NCI-H1092 (cell line): ENCODE measurements around the gene MFSD2A.
A peak's percentile ranks its signal among the peaks of the same experiment; 100 is the strongest.
"Not testable (repeated sequence)": the region's sequence is repeated elsewhere in the genome, so short reads cannot be mapped to it uniquely, and the experiment has no call there.

ENCODE experiments used
- DNase-seq: peaks from one replicate; lab custom pipeline; 2025; lab: John Stamatoyannopoulos, UW

The MFSD2A gene

GRCh38 chr1:39940980-39941871 lies 13.7 kb upstream of the MFSD2A start:
- DNase-seq = no peak

DNA sequence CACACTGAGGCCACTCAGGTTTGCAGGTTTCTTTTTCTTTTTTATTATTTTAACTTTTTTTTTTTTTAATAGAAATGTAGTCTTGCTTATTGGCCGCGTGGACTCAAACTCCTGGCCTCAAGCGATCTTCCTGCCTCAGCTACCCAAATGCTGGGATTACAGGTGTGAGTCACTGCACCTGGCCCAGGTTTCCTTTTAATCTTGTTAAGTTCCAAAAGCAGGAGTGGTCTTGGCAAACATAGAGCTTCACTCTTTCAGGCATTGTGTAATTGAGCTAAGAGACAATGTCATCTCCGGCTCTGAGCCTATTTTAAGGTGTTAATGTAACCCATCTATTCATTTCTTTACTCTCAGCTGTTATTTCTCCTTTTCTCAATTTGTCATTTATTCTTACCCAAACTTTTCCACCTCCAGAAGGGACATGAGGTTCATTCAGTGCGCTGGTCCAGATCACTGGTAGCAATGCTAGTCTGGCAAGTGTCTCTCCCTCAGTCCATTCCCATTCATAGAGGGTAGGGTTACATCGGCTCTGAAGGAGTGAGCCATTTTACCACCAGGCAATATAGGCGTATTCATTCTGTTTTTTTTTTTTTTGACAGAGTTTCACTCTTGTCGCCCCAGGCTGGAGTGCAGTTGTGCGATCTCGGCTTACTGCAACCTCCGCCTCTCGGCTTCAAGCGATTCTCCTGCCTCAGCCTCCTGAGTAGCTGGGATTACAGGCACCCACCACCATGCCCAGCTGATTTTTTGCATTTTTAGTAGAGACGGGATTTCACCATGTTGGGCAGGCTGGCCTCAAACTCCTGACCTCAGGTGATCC lies 11.3 kb upstream of the MFSD2A start:
- no peak for DNase-seq

DNA sequence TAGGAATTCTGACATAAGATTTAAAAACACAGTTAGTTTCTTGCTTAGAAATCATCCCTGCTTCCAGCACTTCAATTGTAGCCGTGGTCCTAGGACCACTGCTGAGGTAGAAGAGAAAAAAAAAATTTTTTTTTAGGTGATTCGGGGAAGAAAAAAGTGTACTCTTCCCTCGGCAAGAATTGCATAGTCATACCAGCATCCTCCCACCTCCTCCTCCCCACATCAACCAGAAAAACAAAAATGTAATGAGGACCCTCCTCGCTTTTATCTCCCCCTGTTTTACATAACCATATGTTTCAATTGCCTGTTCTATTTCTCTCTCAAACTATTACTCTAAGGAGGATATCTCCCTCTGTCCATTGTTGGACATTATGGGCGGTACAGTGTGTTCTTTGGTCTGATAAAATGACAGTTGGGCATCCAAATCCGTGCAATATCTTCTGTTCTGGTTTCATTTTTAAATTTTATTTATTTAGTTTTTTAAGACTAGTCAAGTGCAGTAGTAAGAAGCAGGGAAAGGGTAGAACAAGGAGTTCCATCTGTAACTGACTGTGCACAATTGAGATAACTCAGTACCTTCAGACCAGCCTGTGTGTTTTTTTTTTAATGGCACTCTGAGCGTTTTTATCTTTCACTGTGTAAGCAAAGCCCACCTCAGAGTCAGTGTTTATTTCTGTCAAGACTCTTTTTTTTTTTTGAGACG lies 10.4 kb upstream of the MFSD2A start:
- DNase-seq = no peak

DNA sequence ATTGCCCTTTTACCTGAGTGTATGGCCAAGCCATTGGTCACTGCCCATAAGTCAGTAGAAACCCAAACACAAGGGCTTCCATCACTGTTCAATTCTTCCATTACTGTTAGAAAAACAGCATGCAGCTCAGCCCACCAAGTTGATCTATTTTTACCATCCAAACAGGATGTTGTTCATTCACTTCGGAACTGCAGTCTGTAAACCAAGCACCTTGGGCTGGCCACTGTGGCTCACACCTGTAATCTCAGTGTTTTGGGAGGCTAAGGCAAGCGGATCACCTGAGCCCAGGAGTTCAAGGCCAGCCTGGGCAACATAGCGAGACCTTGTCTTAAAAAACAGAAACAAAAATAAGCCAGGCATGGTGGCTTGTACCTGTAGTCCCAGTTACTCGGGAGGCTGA lies 8.7 kb upstream of the MFSD2A start:
- DNase-seq = no peak

- no peak for DNase-seq
Observed at GRCh38 chr1:39947260-39947659, 7.7 kb upstream of the MFSD2A start.

GRCh38 chr1:39949891-39950290 lies 5.1 kb upstream of the MFSD2A start:
- no peak for DNase-seq

DNA sequence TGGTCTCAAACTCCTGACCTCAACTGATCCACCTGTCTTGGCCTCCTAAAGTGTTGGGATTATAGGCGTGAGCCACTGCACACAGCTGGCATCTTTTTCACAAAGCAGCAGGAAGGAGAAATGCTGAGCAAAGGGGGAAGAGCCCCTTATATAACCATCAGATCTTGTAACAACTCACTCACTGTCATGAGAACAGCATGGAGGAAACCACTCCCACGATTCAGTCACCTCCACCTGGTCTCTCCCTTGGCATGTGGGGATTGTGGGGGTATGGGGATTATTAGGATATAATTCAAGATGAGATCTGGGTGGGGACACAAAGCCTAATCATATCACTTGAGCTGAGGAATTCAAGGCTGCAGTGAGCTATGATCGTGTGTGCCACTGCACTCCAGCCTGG lies 3.0 kb upstream of the MFSD2A start:
- DNase-seq = no peak

GRCh38 chr1:39952359-39953110 lies 2.4 kb upstream of the MFSD2A start:
- no peak for DNase-seq

DNA sequence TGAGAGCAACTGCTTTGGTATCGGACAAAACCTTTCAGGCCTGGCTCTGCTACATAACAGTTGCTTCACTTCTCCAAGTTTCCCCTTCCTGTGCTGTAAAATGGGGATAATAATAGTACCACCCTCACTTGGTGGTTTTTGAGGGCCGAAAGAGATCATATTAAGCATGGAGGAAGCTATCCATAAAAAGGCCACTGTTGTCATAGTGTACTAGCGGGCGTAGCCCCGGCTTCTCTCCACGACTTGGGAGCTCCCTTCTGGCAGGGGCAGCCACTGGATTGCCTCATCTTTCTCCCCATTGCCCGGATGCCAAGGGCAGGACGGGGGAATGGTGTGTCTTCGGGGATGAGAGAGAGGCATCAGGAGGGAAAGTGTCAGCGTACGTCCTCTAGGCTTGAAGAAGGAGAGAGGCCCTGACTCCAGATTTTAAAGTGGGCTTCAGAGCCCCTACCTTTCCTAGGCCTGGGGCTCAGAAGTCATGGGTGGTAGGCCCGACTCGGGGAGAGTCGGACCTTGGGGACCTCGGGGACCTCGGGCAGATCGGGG lies 548 bp upstream of the MFSD2A start:
- DNase-seq = no peak

DNA sequence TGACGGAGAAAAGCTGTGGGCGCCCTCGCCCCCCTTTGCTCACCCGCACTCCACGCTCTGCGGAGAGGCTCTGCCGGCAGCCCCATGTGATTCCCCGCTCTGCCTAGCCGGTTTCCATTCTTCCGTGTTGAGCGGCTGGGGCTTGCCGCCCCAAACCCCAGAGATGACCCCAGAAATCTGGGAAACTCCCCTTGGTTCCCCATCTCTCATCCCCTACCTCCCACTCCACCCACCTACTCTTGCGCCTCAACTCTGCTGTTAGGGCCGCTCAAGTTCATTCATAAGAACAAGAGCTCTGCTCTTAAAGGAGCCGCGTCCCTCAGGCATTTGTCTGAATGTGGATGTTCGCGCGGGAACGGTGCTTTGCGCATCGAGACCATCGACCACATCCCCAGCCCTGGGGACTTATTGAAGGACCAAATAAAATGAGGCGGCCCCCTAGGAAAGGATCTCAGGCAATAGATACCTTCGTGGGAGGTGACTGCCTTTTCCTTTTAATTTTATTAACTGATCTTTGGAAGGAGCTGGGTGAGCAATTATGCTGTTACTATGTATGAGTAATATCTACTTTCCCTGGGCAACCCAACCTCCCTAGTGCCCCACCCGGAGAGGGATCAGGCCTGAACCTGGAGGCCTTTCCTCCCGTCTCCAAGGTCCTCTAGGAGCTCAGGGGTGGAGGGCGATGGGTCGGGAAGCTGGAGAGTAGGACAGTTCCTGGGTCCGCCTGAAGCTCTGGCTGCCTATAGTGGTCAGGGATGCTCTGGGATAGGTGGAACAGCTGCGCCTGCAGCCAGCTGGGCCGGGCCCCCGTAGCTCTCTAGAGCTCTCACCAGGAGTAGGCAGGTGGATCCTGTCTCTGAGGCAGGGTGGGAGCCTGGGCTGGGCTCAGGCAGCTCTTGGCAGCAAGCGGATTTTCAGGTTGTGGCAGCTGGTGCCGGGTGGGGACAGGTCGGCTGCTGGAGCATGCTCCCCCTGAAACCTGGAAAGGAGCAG lies 898 bp downstream of the MFSD2A start:
- DNase-seq = peak; percentile 97

GRCh38 chr1:39957299-39958015 lies 2.5 kb downstream of the MFSD2A start:
- DNase-seq = no peak

- DNase-seq = no peak
Observed at GRCh38 chr1:39958403-39959200, 3.7 kb downstream of the MFSD2A start.

GRCh38 chr1:39959651-39960333 lies 4.8 kb downstream of the MFSD2A start:
- DNase-seq = no peak

DNA sequence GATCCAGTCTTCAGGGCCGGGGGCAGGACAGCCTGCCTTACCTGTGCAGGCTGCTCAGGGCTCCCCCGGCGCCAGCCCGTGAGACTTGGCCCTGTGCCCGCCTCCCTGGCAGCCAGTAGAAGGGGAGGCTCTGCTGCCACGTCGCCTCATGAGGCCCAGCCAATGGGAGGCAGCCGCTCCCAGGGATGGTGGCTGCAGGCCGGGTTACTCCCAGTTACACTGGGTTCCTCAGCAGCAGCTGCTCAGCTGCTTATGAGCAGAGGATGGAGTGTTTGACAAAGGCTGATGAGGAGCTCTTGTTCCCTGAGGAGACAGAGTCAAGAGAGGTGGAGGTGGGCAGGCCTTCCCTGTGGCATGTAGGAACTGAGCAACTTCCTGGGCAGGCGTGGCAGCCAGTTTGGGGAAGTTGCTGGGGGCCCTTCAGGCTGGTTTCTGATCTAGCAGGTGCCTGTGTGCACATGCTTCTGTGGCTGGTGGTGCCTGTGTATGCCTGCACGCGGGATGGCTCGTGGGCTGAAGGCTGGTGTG lies 5.5 kb downstream of the MFSD2A start:
- peak; percentile 100 for DNase-seq

- DNase-seq = no peak
Observed at GRCh38 chr1:39962450-39962825, 7.5 kb downstream of the MFSD2A start.

GRCh38 chr1:39962964-39963363 lies 8.0 kb downstream of the MFSD2A start:
- DNase-seq = not testable (repeated sequence)

DNA sequence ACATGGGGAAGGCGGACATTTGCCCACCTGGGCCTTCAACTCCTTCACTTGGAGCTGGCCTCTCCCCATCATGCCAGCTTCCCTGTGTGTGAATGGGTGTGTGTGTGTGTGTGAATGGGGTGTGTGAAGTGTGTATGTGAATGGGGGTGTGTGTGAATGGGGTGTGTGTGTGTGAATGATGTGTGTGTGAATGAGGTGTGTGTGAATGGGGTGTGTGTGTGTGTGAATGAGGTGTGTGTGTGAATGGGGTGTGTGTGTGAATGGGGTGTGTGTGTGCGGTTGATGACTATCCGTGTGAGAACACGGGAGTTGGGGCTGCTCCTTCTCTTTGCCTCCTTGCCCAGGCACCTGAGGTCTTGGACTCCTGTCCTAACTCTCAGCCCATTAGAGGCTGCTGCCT lies 9.6 kb downstream of the MFSD2A start:
- no peak for DNase-seq

GRCh38 chr1:39965044-39965443 lies 10.1 kb downstream of the MFSD2A start:
- DNase-seq = no peak
